AG20443 (cell line): Measurements from ENCODE around the gene MINDY3.
"Not testable (repeated sequence)": the region's sequence is repeated elsewhere in the genome, so short reads cannot be mapped to it uniquely, and the experiment has no call there.

Experiments used
- DNase-seq: peaks from one replicate; pipeline ENCODE4 v3.0.0; 2012; ENCODE audit warnings: low spot score, mixed read lengths

The MINDY3 gene

GRCh38 chr10:15859906-15860691 lies at the start of gene MINDY3:
Gene MINDY3, minus strand, starts transcription at chr10:15860507. Its CDS starts 208 bp downstream, at chr10:15860299.
- peak; percentile 89 for DNase-seq

- no peak for DNase-seq
These were observed 41.6 kb upstream of the MINDY3 start for GRCh38 chr10:15901889-15902288.

GRCh38 chr10:15898046-15898445 lies 37.7 kb upstream of the MINDY3 start:
- DNase-seq = peak; percentile 29

DNA sequence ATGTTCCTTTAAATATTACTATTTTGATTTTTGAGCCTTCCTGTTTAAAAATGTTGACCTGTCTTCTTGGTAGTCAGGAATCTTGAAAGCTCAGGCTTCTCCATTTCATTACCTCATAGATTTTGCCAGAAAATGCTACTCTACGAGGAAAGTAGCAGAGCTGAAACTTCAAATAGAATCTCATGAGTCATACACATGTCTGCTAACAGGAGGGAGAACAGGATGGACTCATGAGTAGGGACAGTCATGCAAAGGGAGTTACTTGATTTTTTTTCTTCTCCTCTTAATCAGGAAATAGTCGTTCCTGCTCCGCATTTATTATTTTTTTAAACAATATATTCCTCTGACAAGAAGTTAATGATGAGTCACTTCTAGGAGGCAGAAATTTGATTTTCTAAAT lies 37.0 kb upstream of the MINDY3 start:
- DNase-seq = peak; percentile 19

GRCh38 chr10:15896654-15897053 lies 36.3 kb upstream of the MINDY3 start:
- no peak for DNase-seq

- no peak for DNase-seq
These were observed 24.1 kb upstream of the MINDY3 start for GRCh38 chr10:15884447-15884846.

DNA sequence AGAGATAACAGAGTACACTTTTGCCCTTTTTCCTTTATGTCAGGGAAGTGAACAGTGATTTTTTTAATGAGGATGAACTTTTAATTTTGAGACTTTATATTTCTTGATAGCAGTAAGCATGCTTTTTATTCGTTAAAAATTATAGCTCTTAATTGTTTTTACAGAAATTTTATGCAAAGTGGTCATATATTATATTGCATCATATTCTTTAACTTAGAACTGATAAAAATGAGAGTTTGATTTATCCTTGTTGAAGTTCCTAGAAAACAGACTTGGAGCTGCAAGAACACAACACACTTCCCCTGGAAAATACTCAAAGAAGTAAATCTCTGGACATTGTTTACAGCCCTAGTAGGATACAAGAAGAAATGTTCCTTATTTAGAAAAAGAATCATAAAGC lies 21.2 kb upstream of the MINDY3 start:
- no peak for DNase-seq

DNA sequence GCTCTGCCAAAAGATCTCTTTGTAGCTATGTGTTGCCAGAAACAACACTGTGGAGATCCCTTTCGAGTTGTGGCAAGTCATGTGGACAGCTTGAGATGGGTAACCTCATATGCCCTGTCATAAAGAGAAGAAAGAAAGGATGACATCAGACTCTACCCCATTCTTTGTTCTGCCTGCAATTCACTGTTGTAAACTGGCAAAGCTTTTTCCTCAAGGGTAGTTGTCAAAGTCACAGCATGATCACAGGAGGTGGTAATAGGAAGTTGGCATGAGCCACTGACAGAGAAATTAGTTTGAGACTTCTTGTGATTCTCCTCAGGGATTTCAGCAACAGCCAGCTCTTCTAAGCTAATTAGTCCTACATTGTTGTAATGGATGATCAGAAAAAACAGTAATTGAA lies 19.4 kb upstream of the MINDY3 start:
- no peak for DNase-seq

- peak; percentile 60 for DNase-seq
These were observed 18.8 kb upstream of the MINDY3 start for GRCh38 chr10:15879058-15879457.

GRCh38 chr10:15877836-15878576 lies 17.7 kb upstream of the MINDY3 start:
- no peak for DNase-seq

DNA sequence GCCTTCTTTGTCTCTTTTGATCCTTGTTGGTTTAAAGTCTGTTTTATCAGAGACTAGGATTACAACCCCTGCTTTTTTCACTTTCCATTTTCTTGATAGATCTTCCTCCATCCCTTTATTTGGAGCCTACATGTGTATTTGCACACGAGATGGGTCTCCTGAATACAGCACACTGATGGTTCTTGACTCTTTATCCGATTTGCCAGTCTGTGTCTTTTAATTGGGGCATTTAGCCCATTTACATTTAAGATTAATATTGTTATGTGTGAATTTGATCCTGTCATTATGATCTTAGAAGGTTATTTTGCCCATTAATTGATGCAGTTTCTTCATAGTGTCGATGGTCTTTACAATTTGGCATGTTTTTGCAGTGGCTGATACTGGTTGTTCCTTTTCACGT lies 16.0 kb upstream of the MINDY3 start:
- not testable (repeated sequence) for DNase-seq

- DNase-seq = not testable (repeated sequence)
These were observed 12.3 kb upstream of the MINDY3 start for GRCh38 chr10:15872645-15873044.

DNA sequence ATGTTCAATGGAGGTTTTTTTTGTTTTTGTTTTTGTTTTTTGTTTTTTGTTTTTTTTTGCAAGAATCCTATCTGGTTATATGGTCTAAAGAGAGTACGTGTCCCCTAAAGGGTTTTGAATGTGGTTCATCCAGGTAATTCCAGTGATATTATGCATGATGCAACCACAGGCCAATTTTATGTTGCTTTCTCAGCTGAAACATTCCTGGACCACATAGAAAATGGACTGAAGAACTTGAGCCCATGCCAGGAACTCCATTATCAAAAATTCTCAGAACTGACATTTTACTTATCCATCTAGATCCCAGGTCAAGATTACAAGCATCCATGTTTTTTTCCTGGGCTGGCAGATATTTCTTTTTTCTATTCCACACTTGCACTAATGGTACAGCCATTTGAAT lies 11.5 kb upstream of the MINDY3 start:
- DNase-seq = no peak

DNA sequence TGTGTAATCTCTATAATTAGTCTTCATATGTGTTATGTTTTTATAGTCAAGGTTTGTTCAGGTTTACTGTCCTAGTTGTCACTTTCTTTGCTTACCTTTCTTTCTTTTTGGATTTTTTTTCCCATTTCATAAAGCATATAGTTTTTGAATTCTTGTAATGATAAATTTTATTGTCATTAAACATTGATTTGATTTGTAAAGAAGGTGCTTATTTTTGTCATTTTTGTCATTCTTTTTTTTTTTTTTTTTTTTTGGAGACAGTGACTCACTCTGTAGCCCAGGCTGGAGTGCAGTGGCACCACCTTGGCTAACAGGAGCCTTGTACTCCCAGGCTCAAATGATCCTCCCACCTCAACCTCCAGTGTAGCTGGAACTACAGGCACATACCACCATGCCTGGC lies 9.6 kb upstream of the MINDY3 start:
- no peak for DNase-seq

DNA sequence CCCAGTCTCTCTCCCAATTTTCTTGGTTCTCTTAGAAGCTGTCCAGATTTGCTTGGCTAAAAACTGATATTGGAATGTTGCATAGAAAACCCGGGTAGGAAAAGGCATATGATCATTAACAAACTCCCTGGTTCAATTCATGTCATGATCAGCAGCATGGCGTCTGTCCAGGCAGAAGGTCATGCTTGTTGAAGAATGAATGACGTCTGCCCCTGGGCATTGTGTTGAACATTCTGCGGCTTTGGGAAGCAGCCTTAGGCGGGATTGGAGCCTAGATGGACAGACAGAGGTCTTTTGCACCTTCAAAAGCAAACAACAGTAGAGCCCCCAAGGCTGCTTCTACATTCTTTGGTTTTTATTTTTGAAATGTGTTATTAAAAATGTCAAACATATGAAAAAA lies 7.7 kb upstream of the MINDY3 start:
- no peak for DNase-seq

- no peak for DNase-seq
These were observed 5.0 kb upstream of the MINDY3 start for GRCh38 chr10:15865304-15865703.

DNA sequence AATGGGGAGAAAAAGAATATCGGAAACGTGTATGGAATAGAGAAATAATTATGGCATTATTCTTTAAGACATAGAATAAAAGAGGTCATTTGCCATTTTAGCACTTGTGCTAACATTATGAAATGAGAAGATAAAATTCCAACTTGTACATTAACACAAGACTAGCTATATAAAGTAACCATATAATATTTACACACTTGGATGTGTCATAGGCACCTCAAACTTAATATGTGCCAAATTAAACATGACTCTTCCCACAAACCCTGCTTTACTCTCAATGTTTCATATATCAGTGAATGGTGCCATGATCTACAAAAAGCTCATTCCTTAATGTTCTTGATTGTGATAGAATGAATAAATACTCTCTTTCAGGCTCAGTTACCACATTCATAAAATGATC lies 4.1 kb upstream of the MINDY3 start:
- no peak for DNase-seq

DNA sequence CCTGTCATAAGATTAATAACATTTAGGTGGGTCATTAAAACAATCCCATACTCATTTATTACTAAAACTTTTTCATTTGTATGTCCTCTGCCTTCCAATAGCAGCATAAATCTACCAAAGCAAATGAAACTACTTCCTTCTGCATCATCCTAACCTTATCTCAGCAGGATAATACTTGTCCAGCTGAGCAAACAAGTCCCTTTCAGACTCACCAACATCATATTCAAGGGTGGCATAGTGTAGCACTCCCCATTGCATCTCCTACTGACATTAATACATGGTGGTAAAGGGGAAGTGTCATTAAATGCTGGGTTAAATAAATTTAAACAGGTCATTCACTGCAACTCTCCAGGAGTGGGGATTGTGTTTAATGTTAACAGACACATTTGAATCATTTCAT lies 3.4 kb upstream of the MINDY3 start:
- no peak for DNase-seq

DNA sequence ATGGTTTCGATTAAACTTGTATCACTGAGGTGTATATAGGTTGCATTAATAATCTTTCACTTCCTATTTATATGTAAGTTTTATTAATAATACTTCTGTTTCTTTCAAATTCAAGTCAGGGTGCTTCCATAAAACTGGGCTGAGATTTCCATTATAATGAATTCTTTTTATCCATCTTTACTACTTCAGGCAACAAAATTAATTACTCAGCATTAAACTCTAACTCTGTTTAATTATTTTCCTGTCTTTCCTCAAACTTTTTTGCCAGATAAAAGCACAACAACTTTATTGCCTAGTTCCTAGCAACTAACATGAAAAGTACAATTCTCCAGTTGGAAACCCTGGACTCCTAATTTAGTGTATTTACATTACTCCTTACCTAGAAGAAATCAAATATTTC lies 3.0 kb upstream of the MINDY3 start:
- DNase-seq = no peak

- DNase-seq = no peak
These were observed 440 bp upstream of the MINDY3 start for GRCh38 chr10:15860692-15861201.

DNA sequence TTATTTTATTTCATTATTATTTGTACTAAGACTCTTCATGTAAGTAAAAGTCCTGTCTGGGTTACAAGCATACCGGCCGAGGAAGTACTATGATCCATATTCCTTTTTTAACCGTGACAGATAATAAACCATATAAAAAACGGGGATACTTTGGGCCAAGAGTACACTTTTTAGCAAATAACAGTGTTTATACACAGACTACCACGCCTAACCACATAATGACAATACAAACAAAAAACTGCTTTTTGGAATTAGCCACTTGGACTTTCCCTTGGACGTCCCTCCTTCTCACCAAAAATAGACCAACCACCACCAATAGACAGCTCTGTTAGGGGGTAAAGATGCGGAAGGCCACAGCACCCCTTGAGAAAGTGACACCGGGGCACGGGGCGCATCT lies 800 bp downstream of the MINDY3 start:
- DNase-seq = no peak

DNA sequence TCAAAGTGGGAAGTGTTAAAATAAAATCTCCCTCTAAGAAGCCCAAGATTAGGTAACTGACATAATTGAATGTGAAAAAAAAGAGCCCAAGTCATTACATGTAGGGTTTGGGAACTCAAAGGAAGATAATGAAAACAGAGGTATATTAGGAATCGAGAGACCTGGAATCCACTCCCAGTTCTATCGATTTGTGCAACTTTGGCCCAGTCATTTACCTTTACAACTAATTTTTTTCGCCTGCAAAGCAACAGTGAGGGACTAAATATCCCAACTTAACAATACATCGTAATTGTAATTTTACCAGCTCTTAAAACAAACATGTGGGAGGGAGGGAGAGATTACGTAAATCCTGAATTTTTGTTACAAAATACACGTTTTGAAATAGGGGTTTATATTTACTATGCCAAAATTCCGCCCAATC lies 1.4 kb downstream of the MINDY3 start:
- no peak for DNase-seq

DNA sequence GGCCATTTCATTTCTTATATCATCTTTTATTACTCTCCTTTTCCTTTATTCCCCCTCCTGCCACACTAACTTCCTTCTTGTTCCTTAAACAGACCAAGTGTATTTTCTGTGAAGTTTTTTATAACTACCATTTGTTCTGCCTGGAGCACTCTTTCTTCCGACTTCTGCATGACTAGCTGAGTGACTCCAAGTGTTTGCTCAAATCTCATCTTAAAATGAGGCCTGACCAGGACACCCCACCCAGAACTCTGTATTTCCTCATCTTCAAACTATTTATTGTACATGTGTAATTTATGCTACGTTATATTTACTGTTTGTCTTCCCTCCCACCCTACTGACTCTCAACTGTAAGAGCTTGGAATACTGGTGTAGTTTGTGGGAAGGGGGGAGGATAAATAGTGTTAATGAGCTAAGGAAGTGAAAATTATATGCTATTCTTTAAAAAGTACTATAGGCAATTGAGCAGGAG lies 3.2 kb downstream of the MINDY3 start:
- no peak for DNase-seq
